ENCODE data around the gene RBBP8NL.

Gene RBBP8NL

GRCh38 chr20:62459488-62459887 lies 32.1 kb upstream of the RBBP8NL start:
- Histone ChIP-seq H3K4me3 (ENCODE audit: low read depth, low read length) (no peak overlapping the region), H3K27me3 (ENCODE audit: insufficient read depth, low read depth, severe bottlenecking) (no peaks in the 10 kb centered on the region), H3K27ac (no peak overlapping the region), H3K36me3 (no peaks in the 10 kb centered on the region), H3K9me3 (ENCODE audit: severe bottlenecking) (no peaks in the 10 kb centered on the region)
- TF ChIP-seq CTCF (IDR thresholded peaks at IDR 0.05; ENCODE audit: low read depth, low read length): no peak
- no peak for DNase-seq

GRCh38 chr20:62458275-62459251 lies 31.2 kb upstream of the RBBP8NL start:
- Histone ChIP-seq H3K9me3 (ENCODE audit: severe bottlenecking) (no peaks in the 10 kb centered on the region), H3K4me3 (ENCODE audit: low read depth, low read length) (no peak overlapping the region), H3K27me3 (ENCODE audit: insufficient read depth, low read depth, severe bottlenecking) (no peaks in the 10 kb centered on the region), H3K27ac (no peak overlapping the region), H3K36me3 (no peaks in the 10 kb centered on the region)
- no peak for DNase-seq
- no peak for TF ChIP-seq CTCF (IDR thresholded peaks at IDR 0.05; ENCODE audit: low read depth, low read length)

GRCh38 chr20:62457831-62458230 lies 30.5 kb upstream of the RBBP8NL start:
- no peaks in the 10 kb centered on the region for H3K27me3 ChIP-seq (ENCODE audit: insufficient read depth, low read depth, severe bottlenecking)
- no peak for DNase-seq
- H3K9me3 ChIP-seq (ENCODE audit: severe bottlenecking): no peaks in the 10 kb centered on the region
- no peak for TF ChIP-seq CTCF (IDR thresholded peaks at IDR 0.05; ENCODE audit: low read depth, low read length)
- no peak overlapping the region for H3K27ac ChIP-seq
- H3K4me3 ChIP-seq (ENCODE audit: low read depth, low read length): no peak overlapping the region
- no peaks in the 10 kb centered on the region for H3K36me3 ChIP-seq

GRCh38 chr20:62457098-62457497 lies 29.8 kb upstream of the RBBP8NL start:
- Histone ChIP-seq H3K27ac (no peak overlapping the region), H3K4me3 (ENCODE audit: low read depth, low read length) (no peak overlapping the region), H3K36me3 (no peaks in the 10 kb centered on the region), H3K27me3 (ENCODE audit: insufficient read depth, low read depth, severe bottlenecking) (no peaks in the 10 kb centered on the region), H3K9me3 (ENCODE audit: severe bottlenecking) (no peaks in the 10 kb centered on the region)
- DNase-seq: no peak
- TF ChIP-seq CTCF (IDR thresholded peaks at IDR 0.05; ENCODE audit: low read depth, low read length): no peak

GRCh38 chr20:62455929-62456328 lies 28.6 kb upstream of the RBBP8NL start:
- no peak for TF ChIP-seq CTCF (IDR thresholded peaks at IDR 0.05; ENCODE audit: low read depth, low read length)
- Histone ChIP-seq H3K9me3 (ENCODE audit: severe bottlenecking) (no peaks in the 10 kb centered on the region), H3K27me3 (ENCODE audit: insufficient read depth, low read depth, severe bottlenecking) (no peaks in the 10 kb centered on the region), H3K27ac (peak overlapping the region; percentile 93), H3K36me3 (no peaks in the 10 kb centered on the region), H3K4me3 (ENCODE audit: low read depth, low read length) (no peak overlapping the region)
- peak; percentile 38 for DNase-seq
